SK-N-SH treated with all-trans-retinoic acid at 6 μM for 48 hours (cell line): Measurements from ENCODE around the gene HLCS.

Experiments used
- ATAC-seq: fragments of 200-7000 bp; cut with Tn5 transposase; 3 replicates; pipeline ENCODE4 v1.9.1; 2020; ENCODE audit warnings: mild to moderate bottlenecking, moderate library complexity
- BACH2 ChIP-seq: fragments of 250-450 bp; sonication (Bioruptor Pico); IDR thresholded peaks from 2 replicates; pipeline ENCODE4 v1.9.0; 2021; ENCODE audit warnings: mild to moderate bottlenecking, borderline replicate concordance
- CREB5 ChIP-seq: fragments of 250-450 bp; sonication (Bioruptor Pico); IDR thresholded peaks from 2 replicates; pipeline ENCODE4 v1.5.1; 2020; ENCODE audit warnings: low read depth, mild to moderate bottlenecking, moderate library complexity
- CSDC2 ChIP-seq: fragments of 250-450 bp; sonication (Bioruptor Pico); IDR thresholded peaks from 2 replicates; pipeline ENCODE4 v1.5.0; 2020; ENCODE audit warnings: mild to moderate bottlenecking, moderate library complexity
- CSRNP3 ChIP-seq: fragments of 250-450 bp; sonication (Bioruptor Pico); IDR thresholded peaks from 2 replicates; pipeline ENCODE4 v1.5.1; 2021; ENCODE audit warnings: mild to moderate bottlenecking, moderate library complexity
- GLIS3 ChIP-seq: fragments of 250-450 bp; sonication (Bioruptor Pico); IDR thresholded peaks from 2 replicates; pipeline ENCODE4 v1.5.0; 2020; ENCODE audit warnings: mild to moderate bottlenecking, moderate library complexity
- PATZ1 ChIP-seq: fragments of 250-450 bp; sonication (Bioruptor Pico); IDR thresholded peaks from 2 replicates; pipeline ENCODE4 v1.8.0; 2020; ENCODE audit warnings: mild to moderate bottlenecking, moderate library complexity, borderline replicate concordance
- POU6F1 ChIP-seq: fragments of 250-450 bp; sonication (Bioruptor Pico); IDR thresholded peaks from 2 replicates; pipeline ENCODE4 v1.8.0; 2021; ENCODE audit warnings: low read depth, mild to moderate bottlenecking, moderate library complexity, borderline replicate concordance
- PPARA ChIP-seq: fragments of 250-450 bp; sonication (Bioruptor Pico); IDR thresholded peaks from 2 replicates; pipeline ENCODE4 v1.5.0; 2020; ENCODE audit warnings: mild to moderate bottlenecking, borderline replicate concordance
- RARB ChIP-seq: fragments of 250-450 bp; sonication (Bioruptor Pico); IDR thresholded peaks from 2 replicates; pipeline ENCODE4 v1.8.0; 2021; ENCODE audit warnings: mild to moderate bottlenecking, moderate library complexity
- SNAI2 ChIP-seq: fragments of 250-450 bp; sonication (Bioruptor Pico); IDR thresholded peaks from 2 replicates; pipeline ENCODE4 v1.5.0; 2020; ENCODE audit warnings: mild to moderate bottlenecking, moderate library complexity
- TCF4 ChIP-seq: fragments of 250-450 bp; sonication (Bioruptor Pico); IDR thresholded peaks from 2 replicates; pipeline ENCODE4 v1.8.0; 2021; ENCODE audit warnings: mild to moderate bottlenecking, moderate library complexity, borderline replicate concordance
- TSHZ2 ChIP-seq: fragments of 250-450 bp; sonication (Bioruptor Pico); IDR thresholded peaks from 2 replicates; pipeline ENCODE4 v1.5.0; 2020; ENCODE audit warnings: mild to moderate bottlenecking, moderate library complexity
- ZFP3 ChIP-seq: fragments of 250-450 bp; sonication (Bioruptor Pico); IDR thresholded peaks from 2 replicates; pipeline ENCODE4 v1.5.0; 2020; ENCODE audit warnings: mild to moderate bottlenecking, moderate library complexity
- ZNF70 ChIP-seq: fragments of 450-650 bp; formaldehyde crosslinking; IDR thresholded peaks from 2 replicates; pipeline ENCODE4 v1.5.0; 2020; ENCODE audit warnings: mild to moderate bottlenecking, moderate library complexity
- ZNF8 ChIP-seq: fragments of 450-650 bp; formaldehyde crosslinking; IDR thresholded peaks from 2 replicates; pipeline ENCODE4 v1.5.0; 2020; ENCODE audit warnings: mild to moderate bottlenecking, moderate library complexity

Gene HLCS

GRCh38 chr21:36735201-36735515 lies 231.3 kb downstream of the HLCS start (continued):
- no peak for TF ChIP-seq CSRNP3 (CRISPR knock-in tag)
- TF ChIP-seq RARB (CRISPR knock-in tag) = no peak
- TF ChIP-seq TCF4 (CRISPR knock-in tag) = no peak
- TF ChIP-seq CSDC2 (CRISPR knock-in tag) = no peak
- TF ChIP-seq GLIS3 (CRISPR knock-in tag) = no peak

GRCh38 chr21:36734367-36735200 lies 231.9 kb downstream of the HLCS start:
- TF ChIP-seq CREB5 (CRISPR knock-in tag) (no peak), CSRNP3 (CRISPR knock-in tag) (no peak), ZNF8 (CRISPR knock-in tag) (no peak), POU6F1 (CRISPR knock-in tag) (no peak), GLIS3 (CRISPR knock-in tag) (no peak)
- ATAC-seq = no peak; the same call in 2 of the 3 replicates

- ATAC-seq = no peak
- TF ChIP-seq ZNF70 (CRISPR knock-in tag) (no peak), GLIS3 (CRISPR knock-in tag) (no peak), PATZ1 (no peak), PPARA (CRISPR knock-in tag) (no peak), TSHZ2 (CRISPR knock-in tag) (no peak), CREB5 (CRISPR knock-in tag) (no peak), ZFP3 (CRISPR knock-in tag) (no peak), BACH2 (CRISPR knock-in tag) (no peak), SNAI2 (no peak)
Observed at GRCh38 chr21:36733857-36734256, 232.6 kb downstream of the HLCS start.
